ENCODE results near the gene PIANP.
"Not testable (repeated sequence)": the region's sequence is repeated elsewhere in the genome, so short reads cannot be mapped to it uniquely, and the experiment has no call there.

DNA sequence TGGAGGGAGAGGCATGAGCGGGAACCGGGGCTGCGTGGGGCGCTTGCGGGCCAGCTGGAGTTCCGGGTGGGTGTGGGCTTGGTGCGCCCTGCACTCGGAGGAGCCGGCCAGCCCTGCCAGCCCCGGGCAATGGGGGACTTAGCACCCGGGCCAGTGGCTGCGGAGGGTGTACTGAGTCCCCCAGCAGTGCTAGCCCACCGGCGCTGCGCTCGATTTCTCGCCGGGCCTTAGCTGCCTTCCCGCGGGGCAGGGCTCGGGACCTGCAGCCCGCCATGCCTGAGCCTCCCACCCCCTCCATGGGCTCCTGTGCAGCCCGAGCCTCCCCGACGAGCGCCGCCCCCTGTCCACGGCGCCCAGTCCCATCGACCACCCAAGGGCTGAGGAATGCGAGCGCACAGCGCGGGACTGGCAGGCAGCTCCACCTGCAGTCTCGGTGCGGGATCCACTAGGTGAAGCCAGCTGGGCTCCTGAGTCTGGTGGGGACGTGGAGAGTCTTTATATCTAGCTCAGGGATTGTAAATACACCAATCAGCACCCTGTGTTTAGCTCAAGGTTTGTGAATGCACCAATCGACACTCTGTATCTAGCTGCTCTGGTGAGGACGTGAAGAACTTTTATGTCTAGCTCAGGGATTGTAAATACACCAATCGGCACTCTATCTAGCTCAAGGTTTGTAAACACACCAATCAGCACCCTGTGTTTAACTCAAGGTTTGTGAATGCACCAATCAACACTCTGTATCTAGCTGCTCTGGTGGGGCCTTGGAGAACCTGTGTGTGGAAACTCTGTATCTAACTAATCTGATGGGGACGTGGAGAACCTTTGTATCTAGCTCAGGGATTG, 15.6 kb upstream of the PIANP start:
- TF ChIP-seq, protein P1, sequence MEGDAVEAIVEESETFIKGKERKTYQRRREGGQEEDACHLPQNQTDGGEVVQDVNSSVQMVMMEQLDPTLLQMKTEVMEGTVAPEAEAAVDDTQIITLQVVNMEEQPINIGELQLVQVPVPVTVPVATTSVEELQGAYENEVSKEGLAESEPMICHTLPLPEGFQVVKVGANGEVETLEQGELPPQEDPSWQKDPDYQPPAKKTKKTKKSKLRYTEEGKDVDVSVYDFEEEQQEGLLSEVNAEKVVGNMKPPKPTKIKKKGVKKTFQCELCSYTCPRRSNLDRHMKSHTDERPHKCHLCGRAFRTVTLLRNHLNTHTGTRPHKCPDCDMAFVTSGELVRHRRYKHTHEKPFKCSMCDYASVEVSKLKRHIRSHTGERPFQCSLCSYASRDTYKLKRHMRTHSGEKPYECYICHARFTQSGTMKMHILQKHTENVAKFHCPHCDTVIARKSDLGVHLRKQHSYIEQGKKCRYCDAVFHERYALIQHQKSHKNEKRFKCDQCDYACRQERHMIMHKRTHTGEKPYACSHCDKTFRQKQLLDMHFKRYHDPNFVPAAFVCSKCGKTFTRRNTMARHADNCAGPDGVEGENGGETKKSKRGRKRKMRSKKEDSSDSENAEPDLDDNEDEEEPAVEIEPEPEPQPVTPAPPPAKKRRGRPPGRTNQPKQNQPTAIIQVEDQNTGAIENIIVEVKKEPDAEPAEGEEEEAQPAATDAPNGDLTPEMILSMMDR (conservative IDR thresholded peaks at IDR 0.05; ENCODE audit: low read depth, low read length): not testable (repeated sequence)
- TF ChIP-seq SMC3 (IDR thresholded peaks at IDR 0.05; ENCODE audit: low read depth, low read length): not testable (repeated sequence)

All from IMR-90 (cell line).